ENCODE results near the gene SYT3. TPM values are rescaled to one million over a fixed set of nuclear protein-coding genes. Genes with fewer than 3 reads are reported as not detected.
"Not testable (repeated sequence)": the region's sequence is repeated elsewhere in the genome, so short reads cannot be mapped to it uniquely, and the experiment has no call there.

The SYT3 gene
- total and polyA plus RNA-seq, 5 donors: 0.25 to 1.0 (median 0.50) TPM

- Histone ChIP-seq H3K27me3 (ENCODE audit: control insufficient read depth, insufficient read depth) (no peaks in the 10 kb centered on the region), H3K4me1 (ENCODE audit: control insufficient read depth, insufficient read depth, low read length) (no peaks in the 10 kb centered on the region), H3K9me3 (ENCODE audit: control insufficient read depth, low read length) (peaks cover 4% of the 10 kb centered on the region), H3K27ac (ENCODE audit: low read length) (no peak overlapping the region), H3K4me3 (ENCODE audit: low read length) (no peak overlapping the region)
- ATAC-seq (no peak), DNase-seq (no peak)
- intact Hi-C loops (cut with DNase I): no loop called here
- WGBS: 74% methylated on average over 20 of the region's 20 CpGs
These were observed 7.4 kb downstream of the SYT3 start for GRCh38 chr19:50632151-50632835.

GRCh38 chr19:50629801-50630200 is 9.9 kb downstream of the SYT3 start:
- no peak overlapping the region for H3K27ac ChIP-seq (ENCODE audit: low read length)
- 70% methylated on average over 14 of the region's 14 CpGs for WGBS
- H3K9me3 ChIP-seq (ENCODE audit: control insufficient read depth, low read length): peaks cover 4% of the 10 kb centered on the region
- intact Hi-C loops (cut with DNase I): no loop called here
- H3K4me3 ChIP-seq (ENCODE audit: low read length): no peak overlapping the region
- ATAC-seq (no peak), DNase-seq (no peak)
- H3K27me3 ChIP-seq (ENCODE audit: control insufficient read depth, insufficient read depth): no peaks in the 10 kb centered on the region
- H3K4me1 ChIP-seq (ENCODE audit: control insufficient read depth, insufficient read depth, low read length): no peaks in the 10 kb centered on the region

GRCh38 chr19:50629194-50629593 is 10.5 kb downstream of the SYT3 start:
- Histone ChIP-seq H3K4me1 (ENCODE audit: control insufficient read depth, insufficient read depth, low read length) (no peaks in the 10 kb centered on the region), H3K27ac (ENCODE audit: low read length) (no peak overlapping the region), H3K27me3 (ENCODE audit: control insufficient read depth, insufficient read depth) (no peaks in the 10 kb centered on the region), H3K9me3 (ENCODE audit: control insufficient read depth, low read length) (peaks cover 3% of the 10 kb centered on the region), H3K4me3 (ENCODE audit: low read length) (no peak overlapping the region)
- 81% methylated on average over 20 of the region's 20 CpGs for WGBS
- intact Hi-C loops (cut with DNase I): no loop called here
- ATAC-seq: no peak
- DNase-seq: no peak

GRCh38 chr19:50628551-50628950 is 11.1 kb downstream of the SYT3 start:
- H3K4me3 ChIP-seq (ENCODE audit: low read length): no peak overlapping the region
- intact Hi-C loops (cut with DNase I): no loop called here
- ATAC-seq (no peak), DNase-seq (no peak)
- no peaks in the 10 kb centered on the region for H3K4me1 ChIP-seq (ENCODE audit: control insufficient read depth, insufficient read depth, low read length)
- no peak overlapping the region for H3K27ac ChIP-seq (ENCODE audit: low read length)
- whole genome bisulfite sequencing: 86% methylated on average over 7 of the region's 7 CpGs
- H3K27me3 ChIP-seq (ENCODE audit: control insufficient read depth, insufficient read depth): no peaks in the 10 kb centered on the region
- peaks cover 2% of the 10 kb centered on the region for H3K9me3 ChIP-seq (ENCODE audit: control insufficient read depth, low read length)

- ATAC-seq: no peak
- Histone ChIP-seq H3K4me3 (ENCODE audit: low read length) (no peak overlapping the region), H3K4me1 (ENCODE audit: control insufficient read depth, insufficient read depth, low read length) (no peaks in the 10 kb centered on the region), H3K27ac (ENCODE audit: low read length) (no peak overlapping the region), H3K9me3 (ENCODE audit: control insufficient read depth, low read length) (no peaks in the 10 kb centered on the region), H3K27me3 (ENCODE audit: control insufficient read depth, insufficient read depth) (no peaks in the 10 kb centered on the region)
- intact Hi-C loops (cut with DNase I): no loop called here
- no peak for DNase-seq
- 85% methylated on average over 5 of the region's 5 CpGs for WGBS
These were observed 11.5 kb downstream of the SYT3 start for GRCh38 chr19:50628146-50628545.

- Histone ChIP-seq H3K9me3 (ENCODE audit: control insufficient read depth, low read length) (no peaks in the 10 kb centered on the region), H3K27ac (ENCODE audit: low read length) (no peak overlapping the region), H3K4me1 (ENCODE audit: control insufficient read depth, insufficient read depth, low read length) (no peaks in the 10 kb centered on the region), H3K27me3 (ENCODE audit: control insufficient read depth, insufficient read depth) (no peaks in the 10 kb centered on the region), H3K4me3 (ENCODE audit: low read length) (no peak overlapping the region)
- DNase-seq: no peak
- intact Hi-C loops (cut with DNase I): no loop called here
- ATAC-seq: no peak
- 72% methylated on average over 4 of the region's 4 CpGs for WGBS
These were observed 12.9 kb downstream of the SYT3 start for GRCh38 chr19:50626795-50627194.

- no peak for ATAC-seq
- H3K4me3 ChIP-seq (ENCODE audit: low read length): no peak overlapping the region
- 57% methylated on average over 4 of the region's 4 CpGs for WGBS
- no peaks in the 10 kb centered on the region for H3K27me3 ChIP-seq (ENCODE audit: control insufficient read depth, insufficient read depth)
- H3K4me1 ChIP-seq (ENCODE audit: control insufficient read depth, insufficient read depth, low read length): no peaks in the 10 kb centered on the region
- no peaks in the 10 kb centered on the region for H3K9me3 ChIP-seq (ENCODE audit: control insufficient read depth, low read length)
- intact Hi-C loops (cut with DNase I): no loop called here
- no peak for DNase-seq
- H3K27ac ChIP-seq (ENCODE audit: low read length): no peak overlapping the region
These were observed 13.7 kb downstream of the SYT3 start for GRCh38 chr19:50626011-50626410.

GRCh38 chr19:50624949-50625600 is 14.6 kb downstream of the SYT3 start:
- intact Hi-C loops (cut with DNase I): no loop called here
- WGBS: 92% methylated on average over 44 of the region's 44 CpGs
- no peaks in the 10 kb centered on the region for H3K4me1 ChIP-seq (ENCODE audit: control insufficient read depth, insufficient read depth, low read length)
- no peak for ATAC-seq
- H3K9me3 ChIP-seq (ENCODE audit: control insufficient read depth, low read length): no peaks in the 10 kb centered on the region
- no peak overlapping the region for H3K4me3 ChIP-seq (ENCODE audit: low read length)
- no peak overlapping the region for H3K27ac ChIP-seq (ENCODE audit: low read length)
- H3K27me3 ChIP-seq (ENCODE audit: control insufficient read depth, insufficient read depth): no peaks in the 10 kb centered on the region
- peak in 1 of 3 donors; percentile 40 for DNase-seq

- ATAC-seq; H3K9me3 ChIP-seq (ENCODE audit: control insufficient read depth, low read length); H3K4me3 ChIP-seq (ENCODE audit: low read length); intact Hi-C loops (cut with DNase I); H3K27me3 ChIP-seq (ENCODE audit: control insufficient read depth, insufficient read depth); H3K4me1 ChIP-seq (ENCODE audit: control insufficient read depth, insufficient read depth, low read length); H3K27ac ChIP-seq (ENCODE audit: low read length); DNase-seq: not testable (repeated sequence)
- WGBS: 78% methylated on average over 4 of the region's 5 CpGs
These were observed 19.2 kb downstream of the SYT3 start for GRCh38 chr19:50620394-50620906.

- DNase-seq; H3K27me3 ChIP-seq (ENCODE audit: control insufficient read depth, insufficient read depth); ATAC-seq; H3K9me3 ChIP-seq (ENCODE audit: control insufficient read depth, low read length); H3K27ac ChIP-seq (ENCODE audit: low read length); intact Hi-C loops (cut with DNase I); H3K4me1 ChIP-seq (ENCODE audit: control insufficient read depth, insufficient read depth, low read length); H3K4me3 ChIP-seq (ENCODE audit: low read length): not testable (repeated sequence)
- WGBS: 88% methylated on average over 5 of the region's 5 CpGs
These were observed 20.5 kb downstream of the SYT3 start for GRCh38 chr19:50619184-50619583.

- DNase-seq; ATAC-seq; H3K4me1 ChIP-seq (ENCODE audit: control insufficient read depth, insufficient read depth, low read length); intact Hi-C loops (cut with DNase I); H3K4me3 ChIP-seq (ENCODE audit: low read length); H3K9me3 ChIP-seq (ENCODE audit: control insufficient read depth, low read length); H3K27me3 ChIP-seq (ENCODE audit: control insufficient read depth, insufficient read depth); H3K27ac ChIP-seq (ENCODE audit: low read length): not testable (repeated sequence)
- 82% methylated on average over 4 of the region's 5 CpGs for WGBS
These were observed 21.3 kb downstream of the SYT3 start for GRCh38 chr19:50618379-50618778.

All from right cardiac atrium (tissue), 5 donors.